ENCODE measurements around the gene TGFBI. TPM values are rescaled to one million over a fixed set of nuclear protein-coding genes. Genes with fewer than 3 reads are reported as not detected.

Gene TGFBI
- total and polyA plus RNA-seq, 2 donors (not counting 1 experiment from before 2014, with no cell fraction given), result 398 to 889 TPM

DNA sequence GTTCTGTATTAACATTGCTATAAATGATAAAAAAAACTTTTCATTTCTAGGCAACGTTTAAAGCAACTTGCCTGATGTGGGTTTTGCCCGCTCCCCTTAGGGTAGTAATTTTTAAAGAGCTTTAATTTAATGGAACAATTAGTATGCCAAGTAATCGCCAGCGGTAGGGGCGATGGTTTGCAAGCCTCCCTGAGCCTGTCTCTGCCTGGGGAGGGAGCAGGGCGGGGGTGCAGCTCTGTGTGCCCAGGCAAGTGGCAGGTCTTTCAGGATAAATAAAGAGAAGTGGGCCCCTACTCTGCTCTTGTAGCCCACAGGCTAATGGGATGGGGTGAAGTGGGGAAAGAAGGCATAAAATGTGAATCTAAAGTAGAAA, 13.8 kb upstream of the TGFBI start:
- no peak overlapping the region for H3K4me2 ChIP-seq (ENCODE audit: extremely low read depth, insufficient read depth, low read length)
- TF ChIP-seq EZH2 (IDR thresholded peaks at IDR 0.05; ENCODE audit: low read length, missing control alignments), result no peak

GRCh38 chr5:136015966-136016650, 12.7 kb upstream of the TGFBI start:
- Histone ChIP-seq H3K27ac (ENCODE audit: insufficient read depth, low read length) (no peak overlapping the region), H3K4me1 (ENCODE audit: control insufficient read depth, extremely low read depth, insufficient read depth, low read length) (peaks cover 43% of the 10 kb centered on the region), H3K4me3 (replicated peaks in 1 of 4; ENCODE audit: control extremely low read depth in 1 of 4, insufficient read depth in 1 of 4, low read depth in 3 of 4, low read length in 4 of 4) (no peak overlapping the region), H3K27me3 (ENCODE audit: control insufficient read depth, insufficient read depth, low read length) (no peaks in the 10 kb centered on the region), H3K4me2 (ENCODE audit: extremely low read depth, insufficient read depth, low read length) (no peak overlapping the region), H3K9ac (ENCODE audit: insufficient read depth, low read length) (no peak overlapping the region), H3K36me3 (ENCODE audit: control insufficient read depth, insufficient read depth, low read length) (no peaks in the 10 kb centered on the region), H2AFZ (ENCODE audit: low read length) (no peak overlapping the region), H3K79me2 (ENCODE audit: control insufficient read depth, insufficient read depth, low read length) (no peaks in the 10 kb centered on the region), H3K9me3 (ENCODE audit: control insufficient read depth, insufficient read depth, low read depth, low read length) (no peaks in the 10 kb centered on the region), H4K20me1 (ENCODE audit: control insufficient read depth, extremely low read depth, insufficient read depth, low read length) (no peaks in the 10 kb centered on the region)
- no peak for TF ChIP-seq EZH2 (IDR thresholded peaks at IDR 0.05; ENCODE audit: low read length, missing control alignments)
- no peak for TF ChIP-seq CTCF (conservative IDR thresholded peaks at IDR 0.05 in 1 of 2, IDR thresholded peaks at IDR 0.05 in 1 of 2; ENCODE audit: low read depth in 1 of 2, low read length in 2 of 2)
- no peak for DNase-seq (ENCODE audit: low read depth in 2 of 2)

More for the DNA sequence above, 13.8 kb upstream of the TGFBI start:
- Histone ChIP-seq H3K36me3 (ENCODE audit: control insufficient read depth, insufficient read depth, low read length) (no peaks in the 10 kb centered on the region), H4K20me1 (ENCODE audit: control insufficient read depth, extremely low read depth, insufficient read depth, low read length) (no peaks in the 10 kb centered on the region), H3K4me1 (ENCODE audit: control insufficient read depth, extremely low read depth, insufficient read depth, low read length) (peaks cover 34% of the 10 kb centered on the region), H3K9me3 (ENCODE audit: control insufficient read depth, insufficient read depth, low read depth, low read length) (no peaks in the 10 kb centered on the region), H3K4me3 (replicated peaks in 1 of 4; ENCODE audit: control extremely low read depth in 1 of 4, insufficient read depth in 1 of 4, low read depth in 3 of 4, low read length in 4 of 4) (no peak overlapping the region), H3K79me2 (ENCODE audit: control insufficient read depth, insufficient read depth, low read length) (no peaks in the 10 kb centered on the region), H3K9ac (ENCODE audit: insufficient read depth, low read length) (no peak overlapping the region), H3K27ac (ENCODE audit: insufficient read depth, low read length) (no peak overlapping the region), H3K27me3 (ENCODE audit: control insufficient read depth, insufficient read depth, low read length) (no peaks in the 10 kb centered on the region), H2AFZ (ENCODE audit: low read length) (no peak overlapping the region)
- DNase-seq (ENCODE audit: low read depth in 2 of 2), result no peak

DNA sequence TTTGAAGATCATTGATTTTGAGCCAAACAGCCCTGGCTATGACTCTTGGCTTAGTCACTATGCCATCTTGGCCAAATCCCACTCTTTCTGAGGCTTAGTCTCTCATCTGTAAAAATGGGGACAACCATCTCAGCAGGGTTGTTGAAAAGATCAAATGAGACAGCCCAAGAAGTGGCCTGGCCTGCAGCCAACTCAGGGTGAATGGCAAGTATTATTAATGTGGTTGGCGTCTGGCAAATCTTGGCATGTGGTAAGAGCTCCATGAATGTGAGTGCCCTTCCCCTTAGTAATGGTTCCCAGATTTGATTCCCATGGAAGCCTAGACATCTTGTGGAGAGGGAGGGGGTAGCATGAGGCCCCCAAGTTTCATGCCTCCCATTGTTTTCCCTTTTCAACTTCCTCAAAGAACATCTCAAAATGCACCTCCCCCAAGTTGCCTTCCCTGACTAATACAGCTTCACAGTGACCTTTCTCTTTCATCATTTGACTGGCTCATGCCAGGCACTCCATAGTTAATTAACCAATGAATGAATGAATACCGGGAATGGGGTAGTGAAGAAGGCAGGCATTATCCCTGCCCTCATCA, 11.8 kb upstream of the TGFBI start:
- Histone ChIP-seq H3K27me3 (ENCODE audit: control insufficient read depth, insufficient read depth, low read length) (no peaks in the 10 kb centered on the region), H3K9me3 (ENCODE audit: control insufficient read depth, insufficient read depth, low read depth, low read length) (no peaks in the 10 kb centered on the region), H3K4me2 (ENCODE audit: extremely low read depth, insufficient read depth, low read length) (peak overlapping the region; percentile 30), H3K27ac (ENCODE audit: insufficient read depth, low read length) (peak overlapping the region; percentile 58), H2AFZ (ENCODE audit: low read length) (no peak overlapping the region), H3K36me3 (ENCODE audit: control insufficient read depth, insufficient read depth, low read length) (no peaks in the 10 kb centered on the region), H4K20me1 (ENCODE audit: control insufficient read depth, extremely low read depth, insufficient read depth, low read length) (no peaks in the 10 kb centered on the region), H3K9ac (ENCODE audit: insufficient read depth, low read length) (no peak overlapping the region), H3K4me1 (ENCODE audit: control insufficient read depth, extremely low read depth, insufficient read depth, low read length) (peaks cover 44% of the 10 kb centered on the region), H3K79me2 (ENCODE audit: control insufficient read depth, insufficient read depth, low read length) (no peaks in the 10 kb centered on the region), H3K4me3 (replicated peaks in 1 of 4; ENCODE audit: control extremely low read depth in 1 of 4, insufficient read depth in 1 of 4, low read depth in 3 of 4, low read length in 4 of 4) (no peak overlapping the region)
- peak; percentile 85 to 99 for DNase-seq (ENCODE audit: low read depth in 2 of 2)
- TF ChIP-seq EZH2 (IDR thresholded peaks at IDR 0.05; ENCODE audit: low read length, missing control alignments), result no peak
- no peak for TF ChIP-seq CTCF (conservative IDR thresholded peaks at IDR 0.05 in 1 of 2, IDR thresholded peaks at IDR 0.05 in 1 of 2; ENCODE audit: low read depth in 1 of 2, low read length in 2 of 2)

Data from fibroblast of lung (primary cell).